LNCaP clone FGC (cell line): ENCODE measurements around the gene TM9SF3.
A peak's percentile ranks its signal among the peaks of the same experiment; 100 is the strongest.

ENCODE experiments used
- DNase-seq: peaks from one replicate; pipeline ENCODE4 v3.0.0-alpha.2; 2011; ENCODE audit warnings: low read depth
- H3K4me3 ChIP-seq: 2 replicates; pipeline ENCODE4 v1.5.1; 2011; ENCODE audit warnings: mild to moderate bottlenecking, low read depth, low read length, control low read depth
- CTCF ChIP-seq: IDR thresholded peaks from 2 replicates; pipeline ENCODE4 v1.5.1; 2012; ENCODE audit warnings: mild to moderate bottlenecking; ENCODE audit not compliant: control insufficient read depth, insufficient read depth; ENCODE audit errors: extremely low read depth

Gene TM9SF3

DNA sequence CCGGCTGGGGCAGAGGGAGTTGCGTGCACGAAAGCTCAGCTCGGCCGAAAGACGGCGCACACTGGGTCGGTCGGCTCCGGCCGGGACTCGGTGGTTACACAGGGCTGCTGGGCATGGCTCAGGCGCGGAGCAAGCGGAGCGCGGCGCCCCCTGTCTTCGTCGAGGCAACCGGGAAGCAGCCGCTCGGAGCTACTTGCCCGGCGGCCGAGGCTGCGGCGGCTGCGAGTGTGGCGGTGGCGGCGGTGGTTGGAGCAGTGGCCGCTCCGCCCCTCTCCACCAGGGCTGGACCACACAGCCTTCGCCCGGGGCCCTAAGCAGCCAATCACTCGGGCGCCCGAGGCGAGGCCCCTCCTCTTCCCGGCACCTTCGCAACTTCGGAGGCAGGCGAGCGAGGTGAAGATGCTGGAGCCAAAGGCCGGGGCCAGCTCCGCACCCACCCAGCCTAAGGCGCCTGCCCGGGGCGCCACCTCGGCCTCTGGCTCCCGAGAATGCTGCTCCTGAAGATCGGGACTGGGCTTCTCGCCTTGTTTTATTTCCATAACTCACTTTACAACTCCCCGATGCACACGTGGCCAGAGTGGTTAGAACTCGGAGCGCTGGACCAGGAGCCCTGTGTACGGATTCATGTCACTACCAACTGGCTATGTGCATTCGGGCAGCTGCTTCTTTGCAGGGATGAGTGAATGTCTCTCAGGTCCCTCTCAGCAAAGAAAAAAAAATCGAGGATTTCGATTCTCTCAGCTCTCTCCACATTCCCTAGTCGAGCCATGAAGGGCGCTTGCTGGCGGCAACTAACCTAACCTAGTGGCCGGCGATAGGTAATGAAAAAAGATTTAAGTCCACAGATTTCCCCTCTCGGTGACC lies 72.9 kb downstream of the TM9SF3 start, which contains the start of gene TLL2:
Gene TLL2, minus strand, starts transcription at position 229 of the 864 bp plus-strand sequence. CDS start 241 bp downstream, outside the sequence.
- TF ChIP-seq CTCF = peak; percentile 75
- peak within 1 kb of the TSS; percentile 48 for H3K4me3 ChIP-seq
- DNase-seq = peak; percentile 75

DNA sequence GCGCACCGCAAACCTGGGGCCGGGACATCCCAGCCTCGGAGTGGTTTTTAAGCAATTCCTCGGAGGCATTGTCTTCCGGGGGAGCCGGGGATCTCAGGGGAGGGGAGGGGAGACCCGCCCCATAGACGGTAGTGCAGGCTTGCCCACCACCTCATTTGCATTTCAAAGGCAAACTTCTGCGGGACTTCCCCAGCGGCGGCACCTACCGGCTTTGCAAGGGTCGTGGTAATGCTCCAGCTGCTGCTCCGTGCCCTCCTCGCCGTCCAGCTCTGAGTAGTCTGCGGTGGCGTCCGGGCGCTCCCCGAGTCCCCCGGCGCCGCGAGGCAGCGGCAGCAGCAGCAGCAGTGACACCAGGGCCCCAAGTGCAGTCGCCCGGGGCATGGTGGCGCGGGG lies 73.5 kb downstream of the TM9SF3 start:
- no peak for DNase-seq
- no peak for TF ChIP-seq CTCF
- peak overlapping the region; percentile 48 for H3K4me3 ChIP-seq

DNA sequence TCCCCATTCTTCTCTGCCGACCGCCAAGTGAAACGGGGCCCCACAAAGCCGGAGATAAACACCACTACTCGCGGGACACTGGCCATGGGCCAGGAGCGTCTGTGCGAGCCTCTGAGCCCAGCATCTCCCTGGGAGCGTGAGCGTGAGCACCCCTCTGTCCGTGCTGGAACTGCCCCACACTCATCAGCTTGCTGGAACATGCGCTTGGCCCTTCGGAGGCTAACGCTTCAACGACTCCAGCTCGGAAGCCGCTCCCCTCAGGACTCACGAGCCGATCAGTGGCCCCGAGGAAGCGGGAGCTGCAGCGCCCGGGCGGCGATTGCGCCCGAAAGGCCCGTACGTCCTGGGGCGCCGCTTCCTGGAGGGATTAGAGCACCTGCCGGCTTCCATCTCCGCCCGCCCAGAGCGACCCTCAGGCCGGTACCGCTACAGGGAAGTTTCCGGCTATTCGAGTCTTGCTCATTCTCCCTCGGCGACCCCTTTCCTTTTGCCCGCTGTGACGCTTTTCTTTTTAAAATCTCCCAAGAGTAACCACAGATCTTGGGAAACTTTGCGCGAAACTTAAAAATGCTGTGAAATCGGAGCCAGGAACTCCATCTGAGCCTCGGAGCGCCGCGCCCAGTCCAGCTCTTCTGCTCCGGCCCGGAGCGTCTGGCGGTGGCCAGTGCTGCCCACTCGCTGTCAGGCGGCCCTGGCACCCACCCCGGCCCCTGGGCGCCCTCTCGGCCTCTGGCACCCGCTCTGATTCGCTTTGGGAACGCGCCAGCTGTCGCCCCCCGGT lies 74.1 kb downstream of the TM9SF3 start:
- no peak for DNase-seq
- H3K4me3 ChIP-seq = peak overlapping the region; percentile 48
- no peak for TF ChIP-seq CTCF

DNA sequence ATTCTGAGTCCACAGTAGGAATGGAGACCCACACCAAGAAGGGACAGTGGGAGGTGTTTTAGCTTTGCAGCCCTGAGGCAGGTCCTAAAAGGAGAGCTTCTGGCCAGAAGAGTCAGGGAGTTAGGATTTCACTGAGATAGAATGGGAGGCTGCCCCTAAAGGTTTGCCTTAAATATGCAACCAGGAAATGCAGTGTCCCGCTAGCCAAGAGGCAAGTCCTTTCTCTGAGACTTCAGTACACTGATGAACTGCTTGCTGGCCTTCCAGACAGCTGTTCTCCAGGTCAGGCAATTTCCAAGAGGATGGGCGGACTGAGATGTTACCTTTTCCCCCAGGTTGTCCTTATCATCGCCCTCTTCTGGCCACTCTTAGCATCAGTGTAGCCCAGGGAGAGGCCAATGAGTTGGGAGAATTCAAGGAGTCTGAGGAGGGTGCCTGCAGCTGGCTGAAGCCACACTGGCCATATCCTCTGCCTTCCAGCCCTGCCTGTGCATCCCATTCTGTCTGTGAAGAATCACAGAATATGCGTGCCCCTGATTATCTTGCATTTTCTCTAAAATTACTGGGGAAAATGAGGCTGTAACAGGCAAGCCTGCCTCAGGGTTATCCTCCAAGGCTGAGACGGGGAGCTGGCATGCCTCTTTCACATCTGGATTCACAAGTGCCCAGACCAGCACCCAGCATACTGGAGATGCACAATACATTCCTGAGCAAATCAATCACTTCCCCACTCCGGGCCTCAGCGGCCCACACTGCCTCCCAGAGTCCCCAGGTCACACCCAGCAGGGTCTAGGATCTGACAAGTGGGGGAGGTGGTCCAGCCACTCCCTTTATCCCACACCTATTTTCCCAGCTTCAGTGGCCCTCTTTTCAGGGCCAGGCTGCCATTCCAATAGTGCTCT lies 75.5 kb downstream of the TM9SF3 start:
- no peak overlapping the region for H3K4me3 ChIP-seq
- no peak for DNase-seq
- TF ChIP-seq CTCF = peak; percentile 91

DNA sequence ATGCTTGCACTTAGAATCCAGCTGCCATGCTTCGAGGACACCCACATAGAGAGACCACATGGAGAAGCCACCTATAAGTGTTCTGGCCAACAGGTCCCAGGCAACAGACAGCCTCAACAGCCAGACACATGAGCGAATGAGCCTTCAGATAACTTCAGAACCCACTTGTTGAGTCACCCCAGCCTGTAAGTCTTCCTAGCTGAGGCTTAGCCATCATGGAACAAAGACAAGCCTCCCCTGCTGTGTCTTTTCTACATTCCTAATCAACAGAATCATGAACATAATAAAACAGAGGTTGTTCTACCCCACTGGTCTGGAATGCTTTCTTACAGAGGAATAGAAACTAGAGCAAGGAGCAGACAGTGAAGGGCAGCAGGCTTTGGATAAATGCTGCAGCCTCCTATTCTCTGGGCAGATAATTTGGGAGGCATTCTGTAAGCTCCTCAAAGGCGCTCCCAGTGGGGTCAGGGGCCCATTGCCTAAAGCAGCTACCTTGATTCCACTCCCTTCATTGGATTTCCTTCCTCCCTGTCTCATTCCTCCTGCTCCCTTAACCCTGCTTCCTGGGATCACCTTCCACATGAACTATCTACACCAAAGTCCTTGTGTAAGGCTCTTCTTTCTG lies 77.7 kb downstream of the TM9SF3 start:
- no peak for DNase-seq
- no peak overlapping the region for H3K4me3 ChIP-seq
- no peak for TF ChIP-seq CTCF

- no peak for TF ChIP-seq CTCF
- no peak for DNase-seq
- H3K4me3 ChIP-seq = no peak overlapping the region
These were observed 79.8 kb downstream of the TM9SF3 start for GRCh38 chr10:96507044-96507443.
